Measurements from ENCODE around the gene FNDC3B.

DNA sequence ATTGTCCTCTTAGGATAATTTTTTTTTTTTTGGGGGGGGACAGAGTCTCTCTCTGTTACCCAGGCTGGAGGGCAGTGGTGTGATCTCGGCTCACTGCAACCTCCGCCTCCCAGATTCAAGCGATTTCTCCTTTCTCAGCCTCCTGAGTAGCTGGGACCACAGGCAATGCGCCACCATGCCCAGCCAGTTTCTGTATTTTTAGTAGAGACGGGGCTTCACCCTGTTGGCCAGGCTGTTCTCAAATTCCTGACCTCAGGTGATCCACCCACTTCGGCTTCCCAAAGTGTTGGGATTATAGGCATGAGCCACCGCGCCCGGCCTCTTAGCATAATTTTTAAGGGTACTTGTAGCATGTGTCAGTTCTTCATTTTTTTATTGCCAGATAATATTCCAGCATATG, 122.6 kb downstream of the FNDC3B start:
- TF ChIP-seq CTCF (IDR thresholded peaks at IDR 0.05; ENCODE audit: low read depth, low read length, missing input control) (no peak), HNF4A (conservative IDR thresholded peaks at IDR 0.05) (no peak), TAF1 (conservative IDR thresholded peaks at IDR 0.05) (no peak), EGR1 (IDR thresholded peaks at IDR 0.05; ENCODE audit: low read depth in 2 of 2) (no peak), SP1 (IDR thresholded peaks at IDR 0.05) (no peak)
- TF ChIP-seq, protein P1, sequence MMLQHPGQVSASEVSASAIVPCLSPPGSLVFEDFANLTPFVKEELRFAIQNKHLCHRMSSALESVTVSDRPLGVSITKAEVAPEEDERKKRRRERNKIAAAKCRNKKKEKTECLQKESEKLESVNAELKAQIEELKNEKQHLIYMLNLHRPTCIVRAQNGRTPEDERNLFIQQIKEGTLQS (IDR thresholded peaks at IDR 0.05): no peak
- TF ChIP-seq, protein P2, sequence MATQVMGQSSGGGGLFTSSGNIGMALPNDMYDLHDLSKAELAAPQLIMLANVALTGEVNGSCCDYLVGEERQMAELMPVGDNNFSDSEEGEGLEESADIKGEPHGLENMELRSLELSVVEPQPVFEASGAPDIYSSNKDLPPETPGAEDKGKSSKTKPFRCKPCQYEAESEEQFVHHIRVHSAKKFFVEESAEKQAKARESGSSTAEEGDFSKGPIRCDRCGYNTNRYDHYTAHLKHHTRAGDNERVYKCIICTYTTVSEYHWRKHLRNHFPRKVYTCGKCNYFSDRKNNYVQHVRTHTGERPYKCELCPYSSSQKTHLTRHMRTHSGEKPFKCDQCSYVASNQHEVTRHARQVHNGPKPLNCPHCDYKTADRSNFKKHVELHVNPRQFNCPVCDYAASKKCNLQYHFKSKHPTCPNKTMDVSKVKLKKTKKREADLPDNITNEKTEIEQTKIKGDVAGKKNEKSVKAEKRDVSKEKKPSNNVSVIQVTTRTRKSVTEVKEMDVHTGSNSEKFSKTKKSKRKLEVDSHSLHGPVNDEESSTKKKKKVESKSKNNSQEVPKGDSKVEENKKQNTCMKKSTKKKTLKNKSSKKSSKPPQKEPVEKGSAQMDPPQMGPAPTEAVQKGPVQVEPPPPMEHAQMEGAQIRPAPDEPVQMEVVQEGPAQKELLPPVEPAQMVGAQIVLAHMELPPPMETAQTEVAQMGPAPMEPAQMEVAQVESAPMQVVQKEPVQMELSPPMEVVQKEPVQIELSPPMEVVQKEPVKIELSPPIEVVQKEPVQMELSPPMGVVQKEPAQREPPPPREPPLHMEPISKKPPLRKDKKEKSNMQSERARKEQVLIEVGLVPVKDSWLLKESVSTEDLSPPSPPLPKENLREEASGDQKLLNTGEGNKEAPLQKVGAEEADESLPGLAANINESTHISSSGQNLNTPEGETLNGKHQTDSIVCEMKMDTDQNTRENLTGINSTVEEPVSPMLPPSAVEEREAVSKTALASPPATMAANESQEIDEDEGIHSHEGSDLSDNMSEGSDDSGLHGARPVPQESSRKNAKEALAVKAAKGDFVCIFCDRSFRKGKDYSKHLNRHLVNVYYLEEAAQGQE (IDR thresholded peaks at IDR 0.05): no peak
- TF ChIP-seq, protein P3, sequence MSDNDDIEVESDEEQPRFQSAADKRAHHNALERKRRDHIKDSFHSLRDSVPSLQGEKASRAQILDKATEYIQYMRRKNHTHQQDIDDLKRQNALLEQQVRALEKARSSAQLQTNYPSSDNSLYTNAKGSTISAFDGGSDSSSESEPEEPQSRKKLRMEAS (IDR thresholded peaks at IDR 0.05): no peak

All from liver (tissue), 3 donors.